ENCODE results near the gene HS6ST2. TPM values are rescaled to one million over a fixed set of nuclear protein-coding genes. Genes with fewer than 3 reads are reported as not detected.

Gene HS6ST2
- total RNA-seq (2011; cell fraction: chromatin; rRNA removed; ENCODE audit: low replicate concordance) = not detected in 2 replicates
- not detected in 2 replicates for total RNA-seq (2011; cell fraction: nucleolus; rRNA removed)
- not detected in 2 replicates for total RNA-seq (2011; cell fraction: nucleoplasm; rRNA removed)
- total RNA-seq (2014; rRNA removed) = not detected in 2 replicates
- total RNA-seq (2014; rRNA removed; fragmentation: Illumina TruSeq; extraction: Trizol) = not detected in 2 replicates
- total RNA-seq (2015; rRNA removed; fragmentation: Illumina TruSeq; extraction: Trizol) = not detected in 2 replicates
- total RNA-seq (2021) = not detected in 2 replicates
- polyA plus RNA-seq (2011; rRNA removed) = not detected in 2 replicates
- polyA plus RNA-seq (2011; cell fraction: cytosol; rRNA removed) = not detected in 2 replicates
- not detected in 2 replicates for polyA plus RNA-seq (2011; cell fraction: nucleus; rRNA removed)
- polyA plus RNA-seq (2012) = not detected in 2 replicates
- polyA plus RNA-seq (2014; fragmentation: Illumina TruSeq; extraction: Trizol) = not detected in 2 replicates
- polyA plus RNA-seq (2014; fragmentation: Nextera tagmentation; extraction: Ambion mirVana) = not detected
- not detected in 2 replicates for polyA plus RNA-seq (2014; rRNA removed)
- polyA minus RNA-seq (2011; rRNA and poly(A)+ RNA removed) = not detected in 2 replicates
- not detected in 2 replicates for polyA minus RNA-seq (2011; cell fraction: cytosol; rRNA and poly(A)+ RNA removed)
- polyA minus RNA-seq (2011; cell fraction: nucleus; rRNA and poly(A)+ RNA removed) = not detected in 2 replicates
- percentile 9 among the genes with signal in this experiment for Bru-seq, nascent RNA
- percentile 9 among the genes with signal in this experiment for BruChase-seq, experiment 1, labeled RNA remaining after a 2-hour chase
- BruChase-seq, experiment 2, labeled RNA remaining after a 6-hour chase = percentile 13 among the genes with signal in this experiment
- long read RNA-seq, experiment 1 = 0 reads
- long read RNA-seq, experiment 2 = 0 reads
- long read RNA-seq, experiment 3 = 0 reads

- H3K79me2 ChIP-seq (ENCODE audit: control insufficient read depth, insufficient read depth, low read length) = no peaks in the 10 kb centered on the region
- H3K4me2 ChIP-seq (ENCODE audit: insufficient read depth, low read length) = no peak within 1 kb of the TSS
- H2AFZ ChIP-seq (ENCODE audit: low read depth, low read length) = no peak within 1 kb of the TSS
- ATAC-seq = no peak
- no peak for FAIRE-seq
- H3K9me1 ChIP-seq (ENCODE audit: control insufficient read depth, insufficient read depth, low read length) = no peaks in the 10 kb centered on the region
- no peaks in the 10 kb centered on the region for H3K36me3 ChIP-seq (ENCODE audit: control insufficient read depth, insufficient read depth, low read length)
- no peaks in the 10 kb centered on the region for H4K20me1 ChIP-seq (replicated peaks; ENCODE audit: control insufficient read depth, insufficient read depth, low read length)
- no peak within 1 kb of the TSS for H3K27ac ChIP-seq (ENCODE audit: extremely low read depth, low read depth, low read length)
- POLR2A ChIA-PET = no interaction called here
- in situ Hi-C loops (cut with MboI) (no loop called here), intact Hi-C loops (cut with micrococcal nuclease) (no loop called here)
- no peak within 1 kb of the TSS for H3K9ac ChIP-seq (ENCODE audit: insufficient read depth in 1 of 2, low read depth in 2 of 2, low read length in 2 of 2)
- no peak within 1 kb of the TSS for H3K4me3 ChIP-seq
- 30% methylated on average over 29 of the region's 63 CpGs for WGBS (ENCODE audit: insufficient coverage, low coverage, missing lambda C conversion rate)
- TF ChIP-seq MTA2 (IDR thresholded peaks at IDR 0.05; ENCODE audit: low read depth) (no peak), HMG20A (CRISPR knock-in tag; conservative IDR thresholded peaks at IDR 0.05) (no peak), POLR3G (IDR thresholded peaks at IDR 0.05; ENCODE audit: extremely low read depth, insufficient read length, insufficient replicate concordance) (no peak), ZFX (CRISPR knock-in tag; IDR thresholded peaks at IDR 0.05) (no peak), TSHZ1 (CRISPR knock-in tag; IDR thresholded peaks at IDR 0.05) (no peak), ARID4B (CRISPR knock-in tag; IDR thresholded peaks at IDR 0.05) (no peak)
- CTCF ChIA-PET (ENCODE audit: low intra/inter-chr PET ratio) = no interaction called here
- DNase-seq (ENCODE audit: extremely low read depth in 1 of 4, low spot score in 3 of 4) = no peak
- H3K4me1 ChIP-seq (replicated peaks in 1 of 2; ENCODE audit: control insufficient read depth in 2 of 2, insufficient read depth in 2 of 2, low read length in 2 of 2) = no peaks in the 10 kb centered on the region
- no TSS peak for BruUV-seq (replicated peaks)
- H3K9me3 ChIP-seq (replicated peaks; ENCODE audit: control insufficient read depth, insufficient read depth, low read depth, low read length) = no peaks in the 10 kb centered on the region
- H3K27me3 ChIP-seq (ENCODE audit: control insufficient read depth in 2 of 2, insufficient read depth in 2 of 2, low read length in 2 of 2) = no peaks in the 10 kb centered on the region
Observed at GRCh38 chrX:132958091-132958703, at the start of gene HS6ST2. Gene HS6ST2 (minus strand): TSS chrX:132958629.

All from K562 (cell line).